GM19467 (cell line): ENCODE measurements around the gene ODR4.
"Not testable (repeated sequence)": the region's sequence is repeated elsewhere in the genome, so short reads cannot be mapped to it uniquely, and the experiment has no call there.

Source experiments
- ATAC-seq: cut with Tn5 transposase; IDR thresholded peaks from one replicate; pipeline ENCODE4 v1.9.1; 2021; ENCODE audit warnings: mild to moderate bottlenecking, moderate library complexity; ENCODE audit not compliant: unreplicated experiment

ODR4 gene

GRCh38 chr1:186420923-186421322, 45.3 kb downstream of the ODR4 start:
- ATAC-seq: peak; percentile 75

GRCh38 chr1:186421446-186421845, 45.8 kb downstream of the ODR4 start:
- ATAC-seq: no peak

- ATAC-seq: no peak
Observed at GRCh38 chr1:186424539-186424938, 48.9 kb downstream of the ODR4 start.

GRCh38 chr1:186426118-186426517, 50.5 kb downstream of the ODR4 start:
- no peak for ATAC-seq

GRCh38 chr1:186429017-186429416, 53.4 kb downstream of the ODR4 start:
- no peak for ATAC-seq

GRCh38 chr1:186435336-186435735, 59.7 kb downstream of the ODR4 start:
- no peak for ATAC-seq

- no peak for ATAC-seq
Observed at GRCh38 chr1:186438567-186438966, 62.9 kb downstream of the ODR4 start.

GRCh38 chr1:186440584-186440983, 64.9 kb downstream of the ODR4 start:
- no peak for ATAC-seq

GRCh38 chr1:186442651-186443375, 67.2 kb downstream of the ODR4 start:
- no peak for ATAC-seq

DNA sequence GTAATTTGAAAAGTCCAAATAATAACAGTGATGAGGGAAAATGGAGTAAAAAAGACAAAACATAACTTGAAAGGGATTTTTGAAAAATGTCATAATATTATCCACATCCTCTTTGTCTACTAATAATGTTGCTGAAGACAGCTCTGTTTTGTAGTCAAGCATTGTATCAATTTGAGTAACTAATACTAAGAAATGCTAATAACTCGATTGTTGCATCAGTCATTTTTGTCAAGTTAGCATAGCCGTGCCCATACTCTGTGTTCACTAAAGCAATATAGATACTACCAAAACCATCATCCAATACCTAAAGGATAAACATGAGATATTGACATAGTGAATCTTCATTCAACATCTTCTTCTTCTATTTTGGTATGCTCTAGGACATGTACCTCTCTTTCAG, 68.0 kb downstream of the ODR4 start:
- ATAC-seq: no peak

- ATAC-seq: no peak
Observed at GRCh38 chr1:186446152-186446551, 70.5 kb downstream of the ODR4 start.

GRCh38 chr1:186454981-186455380, 79.3 kb downstream of the ODR4 start:
- no peak for ATAC-seq

DNA sequence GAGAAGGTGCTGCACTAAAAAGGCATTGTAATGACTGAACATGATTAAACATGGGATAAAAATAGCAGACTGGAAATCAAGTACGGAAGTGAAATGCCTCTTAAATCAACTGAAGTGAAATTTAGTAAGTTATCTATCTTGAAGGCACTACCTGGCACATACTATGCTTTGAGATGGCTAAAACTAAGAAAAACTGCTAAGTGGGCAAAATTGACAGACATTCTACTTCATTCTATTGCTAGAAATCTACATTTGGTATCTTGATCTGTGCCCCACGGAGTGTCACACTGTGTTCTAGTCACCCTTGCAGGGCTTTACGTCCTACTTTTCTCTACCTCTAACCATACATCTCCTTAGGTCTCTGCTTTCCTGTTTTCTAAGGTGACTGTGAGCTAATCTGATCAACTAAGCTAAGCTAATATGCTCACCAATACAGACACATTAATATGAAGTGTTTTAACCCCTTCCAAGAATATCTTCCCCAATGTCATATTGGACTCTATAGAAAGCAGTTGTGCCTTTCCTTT, 81.2 kb downstream of the ODR4 start:
- no peak for ATAC-seq

GRCh38 chr1:186459161-186459560, 83.5 kb downstream of the ODR4 start:
- ATAC-seq: not testable (repeated sequence)

DNA sequence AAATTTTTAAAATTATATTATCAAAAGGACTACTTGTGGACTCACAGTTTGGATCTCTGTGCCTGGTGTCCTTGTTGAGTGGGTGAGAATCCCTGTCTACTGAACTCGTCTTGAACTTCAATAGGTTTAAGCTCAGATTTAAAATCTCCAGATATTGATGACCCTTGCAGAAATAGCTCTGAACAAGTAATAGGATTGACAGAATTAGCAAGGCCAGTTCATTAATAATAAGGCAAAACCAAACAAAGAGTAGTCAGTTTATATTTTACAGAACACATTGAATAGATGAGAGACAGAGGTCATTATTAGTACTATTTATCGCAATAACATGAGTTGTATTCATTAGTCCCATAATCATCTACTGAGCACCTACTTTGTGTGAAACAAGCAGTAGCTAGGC, 85.4 kb downstream of the ODR4 start, which contains the start of gene PDC:
PDC (minus strand) TSS at position 101 of the 400 bp plus-strand sequence. CDS start 11,655 bp downstream, outside the sequence.
- no peak for ATAC-seq

- ATAC-seq: no peak
Observed at GRCh38 chr1:186463511-186463910, 87.9 kb downstream of the ODR4 start.

- no peak for ATAC-seq
Observed at GRCh38 chr1:186463926-186464325, 88.3 kb downstream of the ODR4 start.

DNA sequence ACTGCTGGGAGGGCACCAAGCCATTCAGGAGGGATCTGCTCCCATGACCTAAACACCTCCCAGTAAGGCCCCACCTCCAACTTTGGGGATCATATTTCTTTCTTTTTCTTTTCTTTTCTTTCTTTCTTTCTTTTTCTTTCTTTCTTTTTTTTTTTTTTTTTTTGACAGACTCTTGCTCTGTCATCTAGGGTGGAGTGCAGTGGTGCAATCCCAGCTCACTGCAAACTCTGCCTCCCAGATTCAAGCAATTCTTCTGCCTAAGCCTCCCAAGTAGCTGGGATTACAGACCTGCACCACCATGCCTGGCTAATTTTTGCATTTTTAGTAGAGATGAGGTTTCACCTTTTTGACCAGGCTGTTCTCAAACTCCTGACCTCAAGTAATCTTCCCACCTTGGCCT, 89.9 kb downstream of the ODR4 start:
- ATAC-seq: not testable (repeated sequence)

DNA sequence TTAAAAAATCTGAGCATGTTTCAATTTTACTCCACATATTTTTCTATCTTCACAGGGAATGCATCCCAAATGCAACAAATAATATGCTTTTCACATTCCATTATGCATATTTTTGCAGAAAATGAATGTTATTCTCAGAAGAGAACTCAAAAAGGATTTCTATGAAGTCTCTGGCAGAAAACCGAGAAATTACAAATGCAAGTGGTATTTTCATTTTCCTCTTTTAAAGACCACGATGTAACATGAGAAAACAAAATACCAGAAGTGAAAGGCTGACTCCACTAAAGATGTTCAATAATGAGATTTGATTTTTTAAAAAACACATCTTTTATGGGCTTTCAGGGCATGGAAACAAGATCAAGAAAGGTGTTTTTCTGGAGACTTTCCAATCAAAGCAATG, 90.3 kb downstream of the ODR4 start:
- ATAC-seq: no peak
